Cardiac fibroblast (primary cell): ENCODE measurements around the gene NEUROG2.

ENCODE experiments used
- DNase-seq, 2 donors: peaks; one replicate each; pipeline versions ENCODE4 v3.0.0 to v3.0.0-alpha.2; 2010; ENCODE audit warnings: low read depth in 2 of 2
- H3K4me3 ChIP-seq, 2 donors: replicated peaks in 1 of 2; 1 replicate in 1 of 2; 2 replicates in 1 of 2; pipeline ENCODE4 v1.5.1; 2011; ENCODE audit warnings: low read depth in 2 of 2, low read length in 2 of 2, mild to moderate bottlenecking in 2 of 2, moderate library complexity in 1 of 2
- CTCF ChIP-seq: IDR thresholded peaks from one replicate; pipeline ENCODE4 v1.5.1; 2011; ENCODE audit warnings: low read depth, mild to moderate bottlenecking, low read length, inconsistent platforms

Gene NEUROG2

GRCh38 chr4:112485930-112486329 is 30.1 kb downstream of the NEUROG2 start:
- no peak for TF ChIP-seq CTCF
- no peak overlapping the region for H3K4me3 ChIP-seq
- DNase-seq = no peak

GRCh38 chr4:112473985-112474384 is 42.0 kb downstream of the NEUROG2 start:
- no peak for TF ChIP-seq CTCF
- H3K4me3 ChIP-seq = no peak overlapping the region
- no peak for DNase-seq

GRCh38 chr4:112472318-112472717 is 43.7 kb downstream of the NEUROG2 start:
- TF ChIP-seq CTCF = no peak
- H3K4me3 ChIP-seq = no peak overlapping the region
- no peak for DNase-seq
